Frontal cortex (tissue), 4 donors: ENCODE results near the gene OS9. TPM values are rescaled to one million over a fixed set of nuclear protein-coding genes. Genes with fewer than 3 reads are reported as not detected.
"Not testable (repeated sequence)": the region's sequence is repeated elsewhere in the genome, so short reads cannot be mapped to it uniquely, and the experiment has no call there.

Experiments used
- DNase-seq, 2 donors: peaks; one replicate each; pipeline ENCODE4 v3.0.0; 2012; ENCODE audit warnings: low spot score in 2 of 2
- FAIRE-seq: peaks from 2 replicates; lab custom pipeline; 2012; peaks lifted over from hg19 to GRCh38; lab: Jason Lieb, UNC
- total RNA-seq: library from RNA; depleted of rRNA; stranded (reverse); fragments of >200 nt; gene quantifications from one replicate; pipeline ENCODE4 v1.2.3, GENCODE V29; 2014
- donor health status: control.
- donor health status: control.
- donor health status: control.

Gene OS9
- total RNA-seq, 1 donor from 2014 or later: 151 TPM

DNA sequence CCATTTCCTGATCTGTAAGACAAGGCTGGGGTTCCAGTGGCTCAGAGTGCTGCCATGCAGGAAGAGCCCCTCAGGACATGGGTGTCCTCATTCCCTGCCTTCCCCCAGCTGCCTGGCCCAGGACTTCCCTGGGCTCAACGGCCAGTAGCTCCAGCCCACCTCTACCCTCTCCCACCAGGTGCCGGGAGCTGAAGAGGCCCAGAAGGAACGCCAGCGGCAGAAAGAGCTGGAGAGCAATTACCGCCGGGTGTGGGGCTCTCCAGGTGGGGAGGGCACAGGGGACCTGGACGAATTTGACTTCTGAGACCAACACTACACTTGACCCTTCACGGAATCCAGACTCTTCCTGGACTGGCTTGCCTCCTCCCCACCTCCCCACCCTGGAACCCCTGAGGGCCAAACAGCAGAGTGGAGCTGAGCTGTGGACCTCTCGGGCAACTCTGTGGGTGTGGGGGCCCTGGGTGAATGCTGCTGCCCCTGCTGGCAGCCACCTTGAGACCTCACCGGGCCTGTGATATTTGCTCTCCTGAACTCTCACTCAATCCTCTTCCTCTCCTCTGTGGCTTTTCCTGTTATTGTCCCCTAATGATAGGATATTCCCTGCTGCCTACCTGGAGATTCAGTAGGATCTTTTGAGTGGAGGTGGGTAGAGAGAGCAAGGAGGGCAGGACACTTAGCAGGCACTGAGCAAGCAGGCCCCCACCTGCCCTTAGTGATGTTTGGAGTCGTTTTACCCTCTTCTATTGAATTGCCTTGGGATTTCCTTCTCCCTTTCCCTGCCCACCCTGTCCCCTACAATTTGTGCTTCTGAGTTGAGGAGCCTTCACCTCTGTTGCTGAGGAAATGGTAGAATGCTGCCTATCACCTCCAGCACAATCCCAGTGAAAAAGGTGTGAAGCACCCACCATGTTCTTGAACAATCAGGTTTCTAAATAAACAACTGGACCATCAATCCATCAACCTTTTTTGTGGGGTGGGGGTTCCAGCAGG, 27.0 kb downstream of the OS9 start:
- DNase-seq: no peak

DNA sequence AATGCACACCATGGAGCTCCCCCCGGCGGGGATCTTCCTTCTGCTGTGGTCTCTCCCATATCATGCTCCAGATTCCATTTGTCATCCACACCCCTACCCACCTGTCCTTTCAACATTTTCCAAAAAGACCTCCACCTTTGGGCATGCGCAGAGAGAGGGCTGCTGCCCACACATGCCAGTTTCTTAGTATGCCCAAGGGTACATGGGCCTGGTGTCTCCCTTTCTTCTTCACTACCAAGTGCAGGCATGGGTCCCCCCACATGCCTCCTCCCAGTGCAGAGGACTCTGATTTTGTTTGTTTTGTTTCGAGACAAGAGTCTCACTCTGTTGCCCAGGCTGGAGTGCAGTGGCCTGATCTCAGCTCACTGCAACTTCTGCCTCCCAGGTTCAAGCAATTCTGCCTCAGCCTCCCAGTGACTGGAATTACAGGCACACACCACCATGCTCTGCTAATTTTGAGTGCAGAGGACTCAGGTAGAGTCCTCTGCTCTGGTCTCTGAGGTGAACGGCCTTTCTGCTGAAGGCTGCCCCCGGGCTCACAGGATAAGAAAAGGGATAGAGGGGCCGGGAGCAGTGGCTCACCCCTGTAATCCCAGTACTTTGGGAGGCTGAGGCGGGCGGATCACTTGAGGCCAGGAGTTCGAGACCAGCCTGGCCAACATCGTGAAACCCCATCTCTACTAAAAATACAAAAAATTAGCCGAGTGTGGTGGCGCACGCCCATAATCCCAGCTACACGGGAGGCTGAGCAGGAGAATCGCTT, 28.1 kb downstream of the OS9 start:
- FAIRE-seq: not testable (repeated sequence)
- peak in 1 of 2 donors; percentile 6 for DNase-seq

More for the DNA sequence above, 27.0 kb downstream of the OS9 start:
- no peak for FAIRE-seq

DNA sequence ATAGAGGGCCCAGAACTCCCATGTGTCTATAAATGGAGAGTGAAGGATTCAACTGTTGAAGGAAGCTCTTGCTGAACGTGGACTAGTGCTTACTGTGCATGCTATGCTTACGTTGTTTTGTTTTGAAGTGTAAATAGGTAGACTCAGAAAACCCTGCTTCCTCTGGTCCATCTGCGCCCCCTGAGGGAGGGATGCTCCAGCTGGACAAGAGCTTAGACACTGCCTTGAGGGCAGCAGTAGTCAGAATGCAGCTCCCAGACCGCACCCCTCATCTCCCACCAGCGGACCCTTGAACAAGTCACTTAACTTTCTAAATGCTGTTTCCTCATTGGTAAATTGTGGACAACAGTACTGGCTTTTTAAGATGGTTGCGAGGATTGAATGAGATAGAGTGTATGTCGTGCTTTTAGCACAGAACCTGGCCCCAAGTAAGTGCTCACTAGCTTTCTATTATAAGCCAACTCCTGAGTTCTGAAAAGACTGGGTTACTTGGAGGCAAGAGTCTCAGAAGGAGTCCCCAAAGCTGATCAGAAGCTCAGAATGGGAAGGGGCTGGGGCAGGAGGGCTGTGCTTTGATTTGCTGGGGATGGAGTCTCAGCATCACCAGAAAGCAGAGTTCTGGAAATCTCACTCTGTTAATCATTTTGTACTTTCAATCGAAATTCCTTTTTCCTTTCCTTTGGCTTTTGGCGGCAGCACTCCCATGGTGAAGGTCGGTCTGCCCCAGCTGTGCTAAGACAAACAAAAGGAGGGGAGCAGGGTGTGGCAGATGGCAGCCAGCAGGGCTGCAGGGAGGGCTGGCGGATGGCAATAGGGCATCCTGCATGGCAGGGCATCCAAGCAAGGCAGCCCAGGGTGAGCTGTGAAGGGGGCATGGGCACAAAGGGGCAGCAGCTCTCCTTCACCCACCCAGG, 29.0 kb downstream of the OS9 start:
- no peak for FAIRE-seq
- DNase-seq: peak in 1 of 2 donors; percentile 11

DNA sequence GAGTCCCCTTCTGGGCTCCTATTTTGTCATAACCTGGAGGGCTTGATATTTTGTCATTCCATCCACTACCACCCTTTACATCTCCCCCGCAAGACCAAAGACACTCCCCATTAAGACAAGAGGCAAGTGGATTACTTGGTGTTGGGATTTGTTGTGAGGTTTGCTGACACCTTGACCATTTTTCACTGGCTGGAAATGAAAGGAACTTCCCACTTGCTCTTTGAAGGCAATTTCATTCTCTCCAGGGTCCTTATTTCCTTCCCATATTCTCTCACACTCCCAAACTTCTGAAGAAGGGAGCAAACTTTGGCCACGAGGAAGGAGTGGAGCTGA, 29.7 kb downstream of the OS9 start:
- FAIRE-seq (no peak), DNase-seq (peak in 1 of 2 donors; percentile 12)

DNA sequence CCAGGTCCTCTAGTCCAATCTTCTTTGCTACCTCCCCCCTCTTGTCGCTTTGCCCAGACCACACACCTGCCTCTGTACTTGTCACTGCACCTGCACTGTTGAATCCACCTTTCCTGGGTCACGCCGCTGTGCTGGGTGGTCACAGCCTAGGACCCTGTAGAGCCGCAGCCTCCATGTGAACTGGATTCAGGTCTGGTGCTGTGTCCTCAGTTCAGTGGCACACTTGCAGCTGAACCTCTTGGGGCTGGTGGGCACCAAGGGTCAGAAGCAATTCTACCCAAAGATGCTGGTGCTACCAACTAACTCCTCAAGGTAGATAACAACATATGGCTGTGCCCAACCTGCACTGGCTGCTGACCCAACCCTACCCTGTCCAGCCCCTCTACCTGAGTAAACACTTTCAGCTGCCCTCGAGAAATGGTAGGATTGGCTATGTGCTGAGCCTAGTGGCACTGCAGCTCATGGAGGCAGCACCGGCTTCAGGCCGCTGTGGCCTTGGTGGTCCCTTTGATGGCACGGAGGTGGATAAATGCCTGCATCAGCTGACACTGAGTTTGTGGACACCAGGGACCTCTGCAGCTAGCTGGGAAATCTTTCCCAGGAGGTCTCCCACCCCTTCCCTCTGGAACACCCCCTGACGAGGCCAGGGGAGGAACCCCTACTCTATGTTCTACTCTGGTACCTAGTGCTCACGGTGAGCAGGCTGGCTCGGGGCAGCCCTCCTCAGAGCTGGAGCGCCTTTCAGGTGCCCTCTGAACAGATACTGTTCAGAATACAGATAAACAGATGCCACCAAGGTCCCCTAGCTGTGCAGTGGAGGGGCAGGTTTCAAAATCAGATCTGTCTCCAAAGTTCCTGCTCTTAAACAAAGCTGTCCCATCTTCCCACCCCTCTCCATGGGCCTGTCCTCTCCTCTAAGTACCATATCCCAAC, 30.3 kb downstream of the OS9 start:
- peak in 1 of 2 donors; percentile 18 for DNase-seq
- no peak for FAIRE-seq

DNA sequence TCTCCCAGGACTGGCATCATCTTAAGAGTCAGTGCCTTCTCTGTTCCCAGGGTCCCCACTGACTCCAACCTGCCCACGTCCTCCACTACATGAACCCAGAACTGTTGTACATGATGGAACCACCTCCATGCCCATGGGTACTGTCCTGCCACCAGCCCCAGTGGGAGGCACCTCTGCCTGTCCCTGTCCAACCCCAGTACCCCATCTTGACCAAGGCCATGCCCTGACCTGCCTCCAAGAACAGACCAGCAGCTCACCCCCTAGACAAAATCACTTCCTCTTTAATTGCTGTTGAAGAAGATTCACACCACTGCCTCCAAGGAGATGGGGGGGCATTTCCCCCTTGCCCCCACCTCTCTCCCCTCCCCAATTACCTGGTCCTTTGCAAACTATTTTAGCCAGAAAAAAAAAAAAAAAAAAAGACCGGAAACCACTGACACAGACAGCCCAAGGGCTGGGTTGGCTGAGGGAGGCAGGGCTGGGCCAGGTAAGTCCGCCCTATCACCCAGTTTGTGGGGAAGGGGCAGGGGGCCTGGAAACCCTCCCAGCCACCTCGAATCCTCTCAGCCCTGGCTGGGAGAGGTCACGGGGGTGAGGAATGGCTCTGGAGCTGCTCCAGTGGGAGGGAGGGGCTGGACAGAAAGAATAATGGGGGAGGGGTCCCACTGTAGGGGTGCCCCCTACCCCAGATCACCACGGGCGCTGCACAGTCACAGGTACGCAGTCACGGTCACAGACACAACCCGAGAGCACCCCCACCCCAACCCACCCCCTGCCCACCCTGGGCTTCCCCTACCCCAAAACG, 31.2 kb downstream of the OS9 start:
- DNase-seq (peak in 1 of 2 donors; percentile 10), FAIRE-seq (no peak)

DNA sequence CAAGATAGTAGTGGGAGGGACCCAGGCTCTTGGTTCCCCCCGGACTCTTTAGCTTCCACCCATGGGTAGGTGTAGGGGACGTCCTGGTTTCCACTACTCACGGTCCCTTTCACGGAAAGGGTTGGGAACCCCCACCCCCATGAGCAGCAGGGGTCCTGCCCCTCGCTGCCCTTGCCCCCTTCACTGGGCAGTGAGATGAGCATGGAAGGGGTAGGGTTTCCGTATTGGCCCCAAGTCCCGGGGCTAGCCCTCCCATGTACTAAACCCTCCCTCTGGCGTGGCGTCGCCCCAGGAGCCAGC, 31.9 kb downstream of the OS9 start:
- FAIRE-seq: no peak
- no peak for DNase-seq

DNA sequence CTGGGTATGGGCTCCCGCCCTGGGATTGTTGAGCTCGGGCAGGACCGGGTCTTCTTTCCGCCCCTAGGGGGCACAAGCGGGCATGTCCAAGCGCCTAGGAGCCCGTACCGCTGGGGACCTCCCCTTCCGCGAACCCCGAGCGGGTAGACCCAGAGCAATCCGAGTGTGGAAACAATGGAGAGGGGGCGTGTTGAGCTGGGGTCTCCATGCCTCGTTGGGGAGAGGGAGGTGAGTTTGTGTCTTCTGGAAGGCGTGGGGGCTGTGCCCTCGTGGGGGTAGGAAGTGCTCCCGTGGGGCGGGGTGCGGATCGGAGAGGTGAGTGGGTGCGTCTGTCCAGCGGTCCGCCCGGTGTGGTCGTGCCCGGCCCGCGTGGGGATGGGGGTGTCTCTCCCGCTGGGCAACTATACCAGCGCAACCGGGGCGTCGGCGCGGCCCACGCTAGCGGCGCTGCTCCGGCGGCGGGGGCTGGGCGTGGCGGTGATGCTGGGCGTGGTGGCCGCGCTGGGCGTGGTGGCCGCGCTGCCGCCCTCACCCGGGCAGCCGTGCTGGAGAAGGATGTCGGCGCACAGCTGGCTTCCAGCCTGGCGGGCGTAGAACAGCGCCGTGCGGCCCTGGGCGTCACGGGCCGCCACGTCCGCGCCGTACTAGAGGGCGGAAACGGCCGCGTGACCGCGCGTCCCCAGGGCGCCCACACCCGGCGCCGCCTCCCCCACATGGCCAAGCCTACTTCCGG, 32.4 kb downstream of the OS9 start:
- DNase-seq (peak; percentile 67 to 86), FAIRE-seq (no peak)

DNA sequence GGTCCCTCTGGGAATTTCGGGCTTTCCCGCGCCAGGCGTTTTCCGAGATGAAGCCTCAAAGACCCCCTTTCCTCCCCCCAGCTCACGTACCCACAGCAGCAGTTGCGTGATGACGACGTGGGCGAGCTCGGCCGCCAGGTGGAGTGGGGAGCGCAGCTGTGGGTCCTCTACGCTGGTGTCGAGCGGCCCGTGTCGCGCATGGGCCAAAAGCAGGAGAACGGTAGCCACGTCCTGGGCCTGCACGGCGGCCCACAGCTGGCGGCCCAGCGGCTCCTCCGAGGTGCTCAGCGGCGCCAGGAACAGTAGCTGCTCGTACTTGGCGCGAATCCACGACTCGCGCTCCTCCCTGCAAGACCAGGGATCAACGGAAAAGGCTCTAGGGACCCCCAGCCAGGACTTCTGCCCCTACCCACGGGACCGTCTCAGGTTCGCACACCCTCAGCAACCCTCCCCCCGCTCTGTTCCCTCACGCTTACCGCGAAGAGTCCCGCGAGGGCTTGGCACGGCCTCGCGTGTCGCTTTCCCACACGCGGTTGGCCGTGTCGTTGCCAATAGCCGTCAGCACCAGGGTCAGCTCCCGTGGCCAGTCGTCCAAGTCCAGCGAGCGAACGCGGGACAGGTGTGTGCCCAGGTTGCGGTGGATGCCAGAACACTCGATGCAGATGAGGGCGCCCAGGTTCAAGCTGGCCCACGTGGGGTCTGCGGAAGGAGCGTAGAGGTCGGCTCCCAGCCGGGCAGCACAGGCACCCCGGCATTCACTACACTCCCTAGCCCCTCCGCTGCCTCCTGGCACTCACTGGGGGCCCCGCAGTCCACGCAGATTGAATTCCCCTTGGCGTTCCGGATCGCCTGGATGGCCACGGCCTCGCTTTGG, 33.2 kb downstream of the OS9 start:
- peak in 1 of 2 donors; percentile 31 for DNase-seq
- no peak for FAIRE-seq

DNA sequence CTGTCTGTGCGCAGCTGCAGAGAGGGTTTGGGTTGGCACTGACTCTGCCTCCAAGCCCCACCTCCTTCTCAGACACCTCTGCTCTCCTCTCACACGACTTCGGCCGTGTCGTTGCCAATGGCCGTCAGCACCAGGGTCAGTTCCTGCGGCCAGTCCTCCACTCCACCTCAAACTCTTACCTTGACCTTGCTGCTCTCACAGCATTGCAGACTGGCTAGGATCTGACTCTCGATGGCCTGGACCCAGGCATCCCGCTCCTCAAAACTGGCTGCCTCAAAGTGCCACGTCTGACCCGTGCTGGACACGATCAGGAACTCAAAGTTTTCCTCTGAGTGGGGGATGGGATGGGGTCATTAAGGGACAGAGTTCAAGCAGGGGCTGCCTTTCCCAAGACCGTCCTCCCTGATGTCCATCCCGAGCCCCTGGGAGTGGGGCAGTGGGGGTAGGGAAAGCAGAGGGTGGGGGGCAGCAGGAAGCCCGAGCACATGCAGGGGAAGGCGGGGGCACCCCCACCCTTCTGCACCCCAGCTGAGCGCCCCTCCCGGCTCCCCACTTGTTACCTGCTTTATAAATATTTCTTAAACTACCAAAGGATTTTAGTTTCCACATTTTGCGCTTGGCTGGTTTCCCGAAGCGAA, 33.9 kb downstream of the OS9 start:
- peak in 1 of 2 donors; percentile 17 for DNase-seq
- FAIRE-seq: no peak

DNA sequence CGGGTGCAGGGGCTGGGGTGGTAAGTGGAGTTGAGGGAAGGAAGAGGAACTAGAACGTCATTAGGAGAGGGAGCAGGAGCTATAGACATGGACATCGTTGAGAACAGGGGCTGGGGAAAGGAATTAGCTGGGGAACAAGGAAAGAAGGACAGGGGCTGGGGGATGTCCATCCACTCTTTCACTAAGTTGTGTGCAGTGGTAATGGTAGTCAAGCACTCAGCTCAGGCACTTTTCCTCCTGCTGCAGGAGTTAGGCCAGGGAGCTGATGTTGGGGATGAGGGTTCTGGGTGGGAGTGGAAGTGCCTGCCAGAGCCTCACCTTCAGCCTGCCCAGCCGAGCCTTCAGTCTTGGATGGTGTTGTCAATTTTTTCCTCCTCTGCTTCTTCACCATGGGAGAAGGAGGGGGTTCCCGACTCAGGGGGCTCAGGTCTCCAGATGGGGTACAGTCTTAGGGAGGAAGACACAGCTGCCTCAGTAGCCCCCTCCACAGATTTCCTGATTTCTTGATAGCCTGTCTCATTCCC, 35.5 kb downstream of the OS9 start:
- DNase-seq: peak in 1 of 2 donors; percentile 5
- FAIRE-seq: no peak

DNA sequence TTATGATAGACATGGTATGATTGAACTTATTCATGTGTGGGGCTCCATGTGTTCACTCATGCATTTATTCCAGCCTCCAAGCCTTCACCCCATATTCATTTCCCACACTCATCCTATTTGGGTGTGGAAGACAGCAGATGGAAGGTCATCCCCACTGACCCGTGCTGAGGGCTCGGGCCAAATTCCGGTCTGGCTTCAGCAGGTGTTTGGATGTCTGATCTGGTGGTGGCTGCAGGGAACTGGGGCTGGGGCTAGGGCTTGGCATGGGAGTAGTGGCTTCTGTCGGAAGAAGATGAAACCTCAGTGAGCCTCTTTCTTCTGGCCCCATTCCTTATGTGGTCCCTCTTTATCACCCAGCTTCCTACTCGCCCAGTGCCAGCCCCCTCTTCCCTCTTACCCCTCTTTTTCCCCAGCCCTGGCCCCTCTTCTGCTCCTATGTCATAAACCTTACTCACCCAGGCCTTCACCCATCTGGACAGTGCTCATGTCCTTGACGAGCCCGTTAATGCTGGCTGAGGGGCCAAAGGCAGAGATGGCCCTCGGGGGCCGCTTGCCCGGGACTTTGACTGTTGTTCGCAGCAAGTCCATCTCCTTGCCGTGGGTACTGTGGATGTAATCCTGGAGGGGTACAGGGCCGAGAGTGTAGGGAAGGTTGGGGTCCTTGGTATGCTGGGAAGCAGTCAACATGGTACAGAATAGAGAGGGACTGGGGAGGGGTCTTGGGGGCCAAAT, 36.6 kb downstream of the OS9 start:
- no peak for FAIRE-seq

DNA sequence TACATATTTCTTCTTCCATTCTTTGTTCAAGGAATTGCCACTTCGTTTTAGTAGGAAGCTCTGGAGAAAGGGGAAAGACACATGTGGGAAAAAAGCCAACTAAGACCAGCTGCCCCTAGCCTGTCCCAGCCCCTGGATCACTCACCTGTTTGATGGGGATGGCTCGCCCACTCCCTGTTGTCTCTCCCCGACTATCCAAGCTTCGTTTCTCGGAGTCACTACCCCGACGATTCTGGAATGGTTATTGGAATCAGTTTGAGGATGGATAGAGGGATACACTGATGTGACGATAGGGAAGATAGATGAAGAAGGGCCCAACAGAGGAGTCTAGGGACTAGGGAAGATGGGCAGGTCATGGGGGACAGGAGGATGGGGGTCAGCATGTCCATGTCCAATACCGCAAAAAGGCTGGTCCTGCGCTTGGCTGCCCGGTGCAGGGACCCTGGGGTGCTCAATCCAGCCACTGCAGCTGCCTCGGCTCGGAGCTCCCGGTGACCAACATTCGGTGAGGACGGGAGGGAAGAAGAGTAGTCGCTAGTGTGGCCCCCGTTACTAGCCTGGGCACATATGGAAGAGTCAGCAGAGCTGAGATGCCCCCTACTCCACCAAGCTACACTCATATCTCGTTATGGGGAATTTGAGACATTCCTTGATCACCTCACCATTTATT, 37.6 kb downstream of the OS9 start:
- DNase-seq: no peak
- FAIRE-seq: no peak

More for the DNA sequence above, 36.6 kb downstream of the OS9 start:
- DNase-seq: no peak

DNA sequence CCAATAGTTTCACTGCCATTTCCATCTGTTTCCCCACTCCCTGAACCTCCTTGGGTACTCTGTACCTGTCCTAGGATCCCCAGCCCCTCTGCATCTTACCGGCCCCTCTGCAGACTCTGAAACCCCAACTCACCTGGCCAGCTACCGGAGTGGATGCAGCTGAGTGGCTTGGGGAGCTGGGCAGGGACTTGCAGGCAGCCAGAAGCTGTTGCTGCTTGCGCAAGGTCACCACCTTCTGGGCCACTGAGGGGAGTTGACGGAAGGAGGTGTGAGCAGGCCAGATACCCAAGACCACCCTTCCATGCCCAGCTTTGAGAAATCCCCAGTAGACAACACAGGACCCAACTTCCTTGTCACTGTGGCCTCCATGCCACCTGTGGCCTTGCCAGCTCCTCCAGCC, 38.3 kb downstream of the OS9 start:
- no peak for FAIRE-seq
- no peak for DNase-seq
